H1 (cell line): ENCODE measurements around the gene BEST1. TPM values are rescaled to one million over a fixed set of nuclear protein-coding genes. Genes with fewer than 3 reads are reported as not detected.
A peak's percentile ranks its signal among the peaks of the same experiment; 100 is the strongest.

ENCODE experiments used
- CTCF ChIA-PET: fragments of 300-600 bp; sonication (Branson Sonifier 250); formaldehyde crosslinking; loops from one replicate; lab custom pipeline; 2021; ENCODE audit not compliant: partially characterized antibody; lab: Charles Lee
- POLR2A ChIA-PET: fragments of 300-600 bp; sonication (Branson Sonifier 250); formaldehyde crosslinking; loops from one replicate; lab custom pipeline; 2021; ENCODE audit warnings: inconsistent platforms; ENCODE audit not compliant: partially characterized antibody; lab: Charles Lee
- DNase-seq, 2 experiments: peaks; one replicate each; pipeline versions ENCODE4 v3.0.0 to v3.0.0-alpha.2; 2010 to 2022; ENCODE audit warnings: low spot score in 2 of 2, low read depth in 1 of 2, mixed read lengths in 1 of 2
- FAIRE-seq: peaks from 2 replicates; lab custom pipeline; 2011; peaks lifted over from hg19 to GRCh38; lab: Jason Lieb, UNC
- H2AFZ ChIP-seq: 2 replicates; pipeline ENCODE4 v1.8.1; 2012; ENCODE audit warnings: low read length, inconsistent platforms
- H2AK5ac ChIP-seq: 2 replicates; pipeline ENCODE4 v1.6.1; 2013; ENCODE audit warnings: low read depth, low read length
- H2BK120ac ChIP-seq: replicated peaks from 2 replicates; pipeline ENCODE3; 2013; ENCODE audit warnings: low read depth, low read length, inconsistent platforms
- H2BK12ac ChIP-seq: 2 replicates; pipeline ENCODE4 v1.6.1; 2013; ENCODE audit warnings: low read depth, low read length
- H2BK15ac ChIP-seq: 2 replicates; pipeline ENCODE4 v1.6.1; 2013; ENCODE audit warnings: low read length
- H2BK20ac ChIP-seq: 2 replicates; pipeline ENCODE4 v1.6.1; 2013; ENCODE audit warnings: low read length
- H2BK5ac ChIP-seq: 2 replicates; pipeline ENCODE4 v1.6.1; 2013; ENCODE audit warnings: low read depth, low read length
- H3K14ac ChIP-seq: 2 replicates; pipeline ENCODE4 v1.6.1; 2013; ENCODE audit warnings: inconsistent platforms; ENCODE audit not compliant: insufficient read length
- H3K18ac ChIP-seq: 2 replicates; pipeline ENCODE4 v1.6.1; 2013; ENCODE audit warnings: low read length; ENCODE audit errors: extremely low read depth
- H3K23ac ChIP-seq: 2 replicates; pipeline ENCODE4 v1.6.1; 2013; ENCODE audit warnings: inconsistent platforms; ENCODE audit not compliant: insufficient read length
- H3K23me2 ChIP-seq: 2 replicates; pipeline ENCODE4 v1.6.1; 2013; ENCODE audit warnings: low read depth, low read length
- H3K27ac ChIP-seq: 2 replicates; pipeline ENCODE4 v1.6.1; 2011; ENCODE audit warnings: low read depth, low read length, inconsistent platforms
- H3K27me3 ChIP-seq, 4 experiments: replicated peaks in 1 of 4; 1 replicate in 1 of 4; 2 replicates in 3 of 4; pipeline versions ENCODE4 v1.6.1 to v1.8.1; 2011 to 2013; ENCODE audit warnings: low read length in 3 of 4, mild to moderate bottlenecking in 3 of 4, inconsistent platforms in 2 of 4, mixed read lengths in 2 of 4, moderate library complexity in 1 of 4; ENCODE audit not compliant: control insufficient read depth in 3 of 4, insufficient read depth in 3 of 4; ENCODE audit errors: extremely low read depth in 1 of 4
- H3K36me3 ChIP-seq, 4 experiments: 2 replicates each; pipeline versions ENCODE4 v1.6.1 to v1.8.1; 2011 to 2013; ENCODE audit warnings: mild to moderate bottlenecking in 4 of 4, low read length in 3 of 4, moderate library complexity in 2 of 4, control low read depth in 1 of 4, inconsistent platforms in 1 of 4; ENCODE audit not compliant: insufficient read depth in 4 of 4, control insufficient read depth in 2 of 4
- H3K4ac ChIP-seq: replicated peaks from 2 replicates; pipeline ENCODE3; 2013; ENCODE audit warnings: low read length, low read depth, mixed read lengths, inconsistent platforms; ENCODE audit not compliant: insufficient read length
- H3K4me1 ChIP-seq, 4 experiments: replicated peaks in 1 of 4; 1 replicate in 1 of 4; 2 replicates in 3 of 4; pipeline versions ENCODE4 v1.6.1 to v1.8.1; 2011 to 2013; ENCODE audit warnings: low read length in 3 of 4, inconsistent platforms in 2 of 4, mixed read lengths in 1 of 4; ENCODE audit not compliant: insufficient read depth in 4 of 4, control insufficient read depth in 3 of 4
- H3K4me2 ChIP-seq, 2 experiments: 2 replicates each; pipeline versions ENCODE4 v1.6.1 to v1.8.1; 2011 to 2013; ENCODE audit warnings: low read depth in 2 of 2, low read length in 2 of 2, control low read depth in 1 of 2, inconsistent platforms in 1 of 2, mild to moderate bottlenecking in 1 of 2; ENCODE audit not compliant: insufficient read depth in 1 of 2
- H3K4me3 ChIP-seq, 4 experiments: fragments of 200-600, 300-600 bp in 1 of 4; sonication (generic), shearing (Covaris generic), sonication (Bioruptor Twin) in 1 of 4; 2 replicates each; pipeline versions ENCODE4 v1.5.1 to v1.8.1; 2011 to 2016; ENCODE audit warnings: low read length in 4 of 4, low read depth in 3 of 4, control low read depth in 2 of 4, inconsistent platforms in 2 of 4, mild to moderate bottlenecking in 2 of 4, mixed read lengths in 1 of 4, moderate library complexity in 1 of 4; ENCODE audit not compliant: insufficient read depth in 2 of 4; ENCODE audit errors: extremely low read depth in 1 of 4
- H3K56ac ChIP-seq: replicated peaks from 2 replicates; pipeline ENCODE3; 2013; ENCODE audit warnings: low read depth, mild to moderate bottlenecking, mixed read lengths, low read length, inconsistent platforms; ENCODE audit not compliant: insufficient read length
- H3K79me1 ChIP-seq: 2 replicates; pipeline ENCODE4 v1.6.1; 2013; ENCODE audit warnings: low read depth, low read length, control low read depth
- H3K79me2 ChIP-seq, 2 experiments: 2 replicates each; pipeline versions ENCODE4 v1.6.1 to v1.8.1; 2012 to 2013; ENCODE audit warnings: low read length in 2 of 2, mild to moderate bottlenecking in 2 of 2, inconsistent platforms in 1 of 2; ENCODE audit not compliant: insufficient read depth in 2 of 2, control insufficient read depth in 1 of 2
- H3K9ac ChIP-seq, 4 experiments: replicated peaks in 1 of 4; 1 replicate in 1 of 4; 2 replicates in 3 of 4; pipeline versions ENCODE4 v1.6.1 to v1.8.1; 2011 to 2013; ENCODE audit warnings: low read depth in 3 of 4, low read length in 3 of 4, control low read depth in 2 of 4, mild to moderate bottlenecking in 2 of 4, moderate library complexity in 2 of 4, inconsistent platforms in 1 of 4; ENCODE audit errors: extremely low read depth in 1 of 4
- H3K9me3 ChIP-seq, 2 experiments: 2 replicates each; pipeline versions ENCODE4 v1.6.1 to v1.8.1; 2012 to 2013; ENCODE audit warnings: mild to moderate bottlenecking in 2 of 2, moderate library complexity in 2 of 2, control low read depth in 1 of 2, inconsistent platforms in 1 of 2, low read depth in 1 of 2, low read length in 1 of 2, mixed read lengths in 1 of 2; ENCODE audit not compliant: insufficient read depth in 2 of 2
- H4K20me1 ChIP-seq, 2 experiments: replicated peaks in 1 of 2; 2 replicates each; pipeline versions ENCODE3 to v1.8.1; 2011 to 2013; ENCODE audit warnings: inconsistent platforms in 2 of 2, low read length in 2 of 2, mild to moderate bottlenecking in 1 of 2; ENCODE audit not compliant: insufficient read depth in 2 of 2, control insufficient read depth in 1 of 2
- H4K5ac ChIP-seq: 2 replicates; pipeline ENCODE4 v1.6.1; 2013; ENCODE audit warnings: low read length, low read depth, mixed read lengths, inconsistent platforms; ENCODE audit not compliant: insufficient read length
- H4K8ac ChIP-seq: 2 replicates; pipeline ENCODE4 v1.8.0; 2013; ENCODE audit warnings: mild to moderate bottlenecking, moderate library complexity, low read length, inconsistent platforms; ENCODE audit not compliant: insufficient read depth; ENCODE audit errors: extremely low read depth
- H4K91ac ChIP-seq: replicated peaks from 2 replicates; pipeline ENCODE3; 2013; ENCODE audit warnings: low read length, mixed read lengths, inconsistent platforms; ENCODE audit not compliant: insufficient read length
- CBX5 ChIP-seq: fragments of 300-800, 300-1000 bp; sonication (generic); IDR thresholded peaks from 2 replicates; pipeline ENCODE4 v1.7.1; 2016; ENCODE audit warnings: antibody characterized with exemption, low read length, low read depth
- CHD1 ChIP-seq: IDR thresholded peaks from 2 replicates; pipeline ENCODE4 v1.6.1; 2012; ENCODE audit warnings: low read depth, low read length, improper control_type of control experiment
- EGR1 ChIP-seq: IDR thresholded peaks from 2 replicates; pipeline ENCODE4 v1.6.1; 2011; ENCODE audit warnings: low read depth, low read length, borderline replicate concordance
- HDAC2 ChIP-seq, 2 experiments: fragments of 300-600 bp in 1 of 2; sonication (generic) in 1 of 2; IDR thresholded peaks; 2 replicates each; pipeline ENCODE4 v1.6.1; 2011 to 2012; ENCODE audit warnings: low read depth in 2 of 2, low read length in 2 of 2, mild to moderate bottlenecking in 2 of 2, moderate library complexity in 2 of 2, borderline replicate concordance in 1 of 2, inconsistent platforms in 1 of 2
- SAP30 ChIP-seq: fragments of 300-600 bp; sonication (generic); IDR thresholded peaks from 2 replicates; pipeline ENCODE4 v1.7.1; 2012; ENCODE audit warnings: low read length, moderate library complexity, mild to moderate bottlenecking, inconsistent platforms; ENCODE audit not compliant: insufficient read depth, insufficient replicate concordance
- TAF7 ChIP-seq: optimal IDR thresholded peaks from 2 replicates; pipeline ENCODE3; 2011; ENCODE audit warnings: low read depth, mild to moderate bottlenecking, inconsistent platforms, low read length, moderate library complexity, borderline replicate concordance
- TCF12 ChIP-seq: IDR thresholded peaks from 2 replicates; pipeline ENCODE4 v1.6.1; 2011; ENCODE audit warnings: low read depth, mild to moderate bottlenecking, low read length
- TEAD4 ChIP-seq: IDR thresholded peaks from 2 replicates; pipeline ENCODE4 v1.6.1; 2012; ENCODE audit warnings: low read depth, low read length, inconsistent platforms, mixed read lengths
- WGBS, 2 experiments: shearing (Covaris generic) in 1 of 2; methylation state at CpG; one replicate each; pipeline versions ENCODE4 v1.1.6 to v1.1.7; 2013 to 2015; ENCODE audit warnings: low lambda C conversion rate in 2 of 2, mixed read lengths in 2 of 2, inconsistent platforms in 1 of 2, low coverage in 1 of 2, missing lambda C conversion rate in 1 of 2; ENCODE audit not compliant: insufficient replicate concordance in 2 of 2, insufficient coverage in 1 of 2, insufficient read length in 1 of 2; ENCODE audit errors: extremely low coverage in 1 of 2, missing lambda C conversion rate in 1 of 2; 5-methylcytosine and 5-hydroxymethylcytosine counted together
- polyA plus RNA-seq, 7 experiments: library from polyadenylated mRNA; depleted of rRNA in 3 of 7; stranded (reverse) in 5 of 7; unstranded in 2 of 7; fragments of >200 nt in 5 of 7; fragments of 200-250 nt in 2 of 7; gene quantifications; 1 replicate in 5 of 7; 2 replicates in 1 of 7; 4 replicates in 1 of 7; pipeline versions ENCODE4 v1.2.1 to v1.2.3, GENCODE V29; 2011 to 2013; ENCODE audit warnings: missing spikeins in 2 of 7, mixed read lengths in 2 of 7
- total RNA-seq: library from RNA; stranded (reverse); fragmentation: NEBNext Ultra II Directional; extraction: Animal tissue kit (Norgen Biotek cat#: 25700); gene quantifications from 2 replicates; pipeline ENCODE4 v1.2.1, GENCODE V29; 2021
- TF ChIP-seq, protein P1 (sequence below): IDR thresholded peaks from 2 replicates; pipeline ENCODE4 v1.6.1; 2011; ENCODE audit warnings: low read length, improper control_type of control experiment

The BEST1 gene
- total and polyA plus RNA-seq, 2 of the 8 experiments (the other 6 are each of a cell fraction or from before 2014, with no cell fraction given), result 0.22 to 0.62 TPM

DNA sequence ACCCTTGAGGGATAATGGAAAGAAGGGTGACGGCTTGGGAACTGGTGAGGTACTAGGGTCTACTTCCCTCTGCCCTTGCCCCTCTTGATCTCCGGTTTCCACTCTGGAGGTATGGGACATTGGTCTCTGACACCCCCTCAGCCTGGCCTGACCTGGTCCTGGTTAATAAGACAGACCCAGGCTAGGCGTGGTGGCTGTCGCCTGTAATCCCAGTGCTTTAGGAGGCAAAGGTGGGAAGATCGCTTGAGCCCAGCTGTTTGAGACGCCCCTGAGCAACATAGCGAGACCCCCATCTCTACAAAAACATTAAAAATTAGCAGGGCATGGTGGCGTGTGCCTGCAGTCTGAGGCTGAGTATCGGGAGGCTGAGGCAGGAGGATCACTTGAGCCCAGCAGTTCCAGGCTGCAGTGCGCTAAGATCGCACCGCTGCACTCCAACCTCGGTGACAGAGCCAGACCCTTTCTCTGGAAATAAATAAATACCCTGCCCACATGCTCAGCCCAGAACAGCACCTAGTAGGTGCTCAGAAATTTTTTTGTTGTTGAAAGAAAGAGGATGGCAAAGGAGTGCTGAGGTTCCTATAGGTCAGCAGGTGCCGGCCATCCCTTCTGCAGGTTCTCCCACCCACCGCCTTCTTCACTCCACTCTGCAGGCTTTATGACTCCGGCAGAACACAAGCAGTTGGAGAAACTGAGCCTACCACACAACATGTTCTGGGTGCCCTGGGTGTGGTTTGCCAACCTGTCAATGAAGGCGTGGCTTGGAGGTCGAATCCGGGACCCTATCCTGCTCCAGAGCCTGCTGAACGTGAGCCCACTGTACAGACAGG lies 6.3 kb downstream of the BEST1 start:
- H2BK120ac ChIP-seq, result no peak overlapping the region
- no peak overlapping the region for H3K4ac ChIP-seq
- H2BK20ac ChIP-seq, result no peak overlapping the region
- H2AK5ac ChIP-seq, result no peak overlapping the region
- H2BK15ac ChIP-seq, result peak overlapping the region; percentile 48; the same call in 1 of the 2 replicates
- no peak overlapping the region for H3K23ac ChIP-seq
- H3K4me2 ChIP-seq, result peak overlapping the region; percentile 66 to 78
- peak overlapping the region; percentile 32; the same call in 1 of the 2 replicates for H2BK12ac ChIP-seq
- H3K18ac ChIP-seq, result no peak overlapping the region; the same call in 1 of the 2 replicates
- H3K4me1 ChIP-seq, result peaks cover 0 to 4% (median 3%) of the 10 kb centered on the region in 4 experiments; a peak in 5 of 7 replicates
- FAIRE-seq (no peak), DNase-seq (peak in 1 of 2 experiments; percentile 43)
- WGBS, 2 experiments, result 84% methylated on average over 20 of the region's 20 CpGs; no CpG with 5 or more reads in 1 of the 2 experiments
- peaks cover 2% of the 10 kb centered on the region; the same call in 1 of the 2 replicates for H3K23me2 ChIP-seq
- H3K79me1 ChIP-seq, result no peaks in the 10 kb centered on the region
- TF ChIP-seq, protein P1, sequence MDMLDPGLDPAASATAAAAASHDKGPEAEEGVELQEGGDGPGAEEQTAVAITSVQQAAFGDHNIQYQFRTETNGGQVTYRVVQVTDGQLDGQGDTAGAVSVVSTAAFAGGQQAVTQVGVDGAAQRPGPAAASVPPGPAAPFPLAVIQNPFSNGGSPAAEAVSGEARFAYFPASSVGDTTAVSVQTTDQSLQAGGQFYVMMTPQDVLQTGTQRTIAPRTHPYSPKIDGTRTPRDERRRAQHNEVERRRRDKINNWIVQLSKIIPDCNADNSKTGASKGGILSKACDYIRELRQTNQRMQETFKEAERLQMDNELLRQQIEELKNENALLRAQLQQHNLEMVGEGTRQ, result no peak
- TF ChIP-seq TCF12, result no peak
- no peak for TF ChIP-seq TEAD4
- no peak for TF ChIP-seq HDAC2 (IDR thresholded peaks at IDR 0.05; ENCODE audit: borderline replicate concordance in 1 of 2, low read depth in 2 of 2, low read length in 2 of 2)
- no peak for TF ChIP-seq CHD1
- TF ChIP-seq EGR1, result no peak
- TF ChIP-seq TAF7, result no peak
- TF ChIP-seq SAP30, result no peak
- no peak for TF ChIP-seq CBX5
- H4K91ac ChIP-seq, result no peak overlapping the region
- H3K27ac ChIP-seq, result no peak overlapping the region
- no peak overlapping the region for H3K14ac ChIP-seq
- ChIA-PET CTCF (interaction anchor here (1.1 to 2.5 kb wide), 3 partner anchors 9 to 152 kb away, joined by 3 to 9 read pairs (median 4); no protein-coding TSS in a partner anchor), POLR2A (interaction anchor here (22.2 kb wide), 1 partner anchor 15 kb away, joined by 458 read pairs; the partner anchor contains the start of gene FTH1)
- H3K9ac ChIP-seq, result no peak overlapping the region
- no peaks in the 10 kb centered on the region for H3K79me2 ChIP-seq
- H3K36me3 ChIP-seq, result no peaks in the 10 kb centered on the region
- H4K5ac ChIP-seq, result no peak overlapping the region
- H2AFZ ChIP-seq, result 0 out of 2 replicates have a peak overlapping the region, but pooled peaks have one; percentile 13
- no peaks in the 10 kb centered on the region for H3K9me3 ChIP-seq
- peak overlapping the region in 2 of 4 experiments; percentile 19 to 54; a peak in 3 of 8 replicates for H3K4me3 ChIP-seq
- no peaks in the 10 kb centered on the region for H4K20me1 ChIP-seq
- H3K27me3 ChIP-seq, result peaks cover 0 to 8% (median 2%) of the 10 kb centered on the region in 4 experiments; a peak in 4 of 7 replicates
- H2BK5ac ChIP-seq, result peak overlapping the region; percentile 28; the same call in 1 of the 2 replicates
- no peak overlapping the region; the same call in 1 of the 2 replicates for H4K8ac ChIP-seq
- no peak overlapping the region for H3K56ac ChIP-seq
